ENCODE results near the gene PKD2.

Gene PKD2

GRCh38 chr4:88007304-88008121 lies at the start of gene PKD2:
TSS of gene PKD2 (plus strand) at chr4:88007635. CDS start at chr4:88007734, 99 bp downstream.
- peak; percentile 86 for DNase-seq (ENCODE audit: low spot score)

- no peak for DNase-seq (ENCODE audit: low spot score)
Measured at GRCh38 chr4:87961993-87962392, 45.4 kb upstream of the PKD2 start.

- no peak for DNase-seq (ENCODE audit: low spot score)
Measured at GRCh38 chr4:87962398-87963146, 44.9 kb upstream of the PKD2 start.

GRCh38 chr4:87965501-87965975 lies 41.9 kb upstream of the PKD2 start:
- no peak for DNase-seq (ENCODE audit: low spot score)

GRCh38 chr4:87966095-87966496 lies 41.3 kb upstream of the PKD2 start:
- DNase-seq (ENCODE audit: low spot score), result no peak

- DNase-seq (ENCODE audit: low spot score), result no peak
Measured at GRCh38 chr4:87967193-87967592, 40.2 kb upstream of the PKD2 start.

- no peak for DNase-seq (ENCODE audit: low spot score)
Measured at GRCh38 chr4:87970121-87970520, 37.3 kb upstream of the PKD2 start.

- no peak for DNase-seq (ENCODE audit: low spot score)
Measured at GRCh38 chr4:87971866-87972265, 35.6 kb upstream of the PKD2 start.

- DNase-seq (ENCODE audit: low spot score), result peak; percentile 87
Measured at GRCh38 chr4:87973283-87974169, 33.9 kb upstream of the PKD2 start.

- peak; percentile 62 for DNase-seq (ENCODE audit: low spot score)
Measured at GRCh38 chr4:87974856-87975462, 32.5 kb upstream of the PKD2 start.

- DNase-seq (ENCODE audit: low spot score), result peak; percentile 93
Measured at GRCh38 chr4:87975466-87975865, 32.0 kb upstream of the PKD2 start, which contains the start of gene SPP1. TSS of gene SPP1 (plus strand) at chr4:87975714. CDS start at chr4:87976896, 1,182 bp downstream.

GRCh38 chr4:87977521-87978278 lies 29.7 kb upstream of the PKD2 start:
- peak; percentile 91 for DNase-seq (ENCODE audit: low spot score)

GRCh38 chr4:87978681-87979080 lies 28.8 kb upstream of the PKD2 start:
- peak; percentile 52 for DNase-seq (ENCODE audit: low spot score)

- DNase-seq (ENCODE audit: low spot score), result no peak
Measured at GRCh38 chr4:87979810-87980209, 27.6 kb upstream of the PKD2 start.

GRCh38 chr4:87981486-87981885 lies 25.9 kb upstream of the PKD2 start:
- DNase-seq (ENCODE audit: low spot score), result no peak

GRCh38 chr4:87982036-87982435 lies 25.4 kb upstream of the PKD2 start:
- no peak for DNase-seq (ENCODE audit: low spot score)

GRCh38 chr4:87982446-87983010 lies 24.9 kb upstream of the PKD2 start:
- DNase-seq (ENCODE audit: low spot score), result no peak

- no peak for DNase-seq (ENCODE audit: low spot score)
Measured at GRCh38 chr4:87983996-87984395, 23.4 kb upstream of the PKD2 start.

- peak; percentile 92 for DNase-seq (ENCODE audit: low spot score)
Measured at GRCh38 chr4:87985097-87985886, 22.1 kb upstream of the PKD2 start.

- DNase-seq (ENCODE audit: low spot score), result no peak
Measured at GRCh38 chr4:87985887-87986200, 21.6 kb upstream of the PKD2 start.
